GM06990 (cell line): ENCODE results near the gene COASY.
"Not testable (repeated sequence)": the region's sequence is repeated elsewhere in the genome, so short reads cannot be mapped to it uniquely, and the experiment has no call there.

Source experiments
- DNase-seq: peaks from one replicate; pipeline ENCODE4 v3.0.0-alpha.2; 2011; ENCODE audit not compliant: insufficient read length; ENCODE audit errors: extremely low read depth
- H3K27me3 ChIP-seq: replicated peaks from 2 replicates; pipeline ENCODE4 v1.6.0; 2011; ENCODE audit warnings: low read length; ENCODE audit not compliant: control insufficient read depth, insufficient read depth
- H3K36me3 ChIP-seq: 2 replicates; pipeline ENCODE4 v1.5.1; 2011; ENCODE audit warnings: low read length; ENCODE audit not compliant: control insufficient read depth, insufficient read depth
- H3K4me3 ChIP-seq: replicated peaks from 2 replicates; pipeline ENCODE4 v1.5.1; 2011; ENCODE audit warnings: low read depth, mild to moderate bottlenecking, control low read depth, low read length
- TF ChIP-seq, protein P1 (sequence below): IDR thresholded peaks from 2 replicates; pipeline ENCODE4 v1.5.1; 2011; ENCODE audit warnings: low read length, control low read depth, mild to moderate bottlenecking, inconsistent platforms; ENCODE audit not compliant: insufficient read depth, poor library complexity, severe bottlenecking

Gene COASY

GRCh38 chr17:42547001-42547461 lies 14.9 kb upstream of the COASY start:
- H3K36me3 ChIP-seq = peaks cover 9% of the 10 kb centered on the region
- H3K27me3 ChIP-seq = no peaks in the 10 kb centered on the region
- H3K4me3 ChIP-seq = no peak overlapping the region
- DNase-seq = no peak
- TF ChIP-seq, protein P1, sequence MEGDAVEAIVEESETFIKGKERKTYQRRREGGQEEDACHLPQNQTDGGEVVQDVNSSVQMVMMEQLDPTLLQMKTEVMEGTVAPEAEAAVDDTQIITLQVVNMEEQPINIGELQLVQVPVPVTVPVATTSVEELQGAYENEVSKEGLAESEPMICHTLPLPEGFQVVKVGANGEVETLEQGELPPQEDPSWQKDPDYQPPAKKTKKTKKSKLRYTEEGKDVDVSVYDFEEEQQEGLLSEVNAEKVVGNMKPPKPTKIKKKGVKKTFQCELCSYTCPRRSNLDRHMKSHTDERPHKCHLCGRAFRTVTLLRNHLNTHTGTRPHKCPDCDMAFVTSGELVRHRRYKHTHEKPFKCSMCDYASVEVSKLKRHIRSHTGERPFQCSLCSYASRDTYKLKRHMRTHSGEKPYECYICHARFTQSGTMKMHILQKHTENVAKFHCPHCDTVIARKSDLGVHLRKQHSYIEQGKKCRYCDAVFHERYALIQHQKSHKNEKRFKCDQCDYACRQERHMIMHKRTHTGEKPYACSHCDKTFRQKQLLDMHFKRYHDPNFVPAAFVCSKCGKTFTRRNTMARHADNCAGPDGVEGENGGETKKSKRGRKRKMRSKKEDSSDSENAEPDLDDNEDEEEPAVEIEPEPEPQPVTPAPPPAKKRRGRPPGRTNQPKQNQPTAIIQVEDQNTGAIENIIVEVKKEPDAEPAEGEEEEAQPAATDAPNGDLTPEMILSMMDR = no peak

DNA sequence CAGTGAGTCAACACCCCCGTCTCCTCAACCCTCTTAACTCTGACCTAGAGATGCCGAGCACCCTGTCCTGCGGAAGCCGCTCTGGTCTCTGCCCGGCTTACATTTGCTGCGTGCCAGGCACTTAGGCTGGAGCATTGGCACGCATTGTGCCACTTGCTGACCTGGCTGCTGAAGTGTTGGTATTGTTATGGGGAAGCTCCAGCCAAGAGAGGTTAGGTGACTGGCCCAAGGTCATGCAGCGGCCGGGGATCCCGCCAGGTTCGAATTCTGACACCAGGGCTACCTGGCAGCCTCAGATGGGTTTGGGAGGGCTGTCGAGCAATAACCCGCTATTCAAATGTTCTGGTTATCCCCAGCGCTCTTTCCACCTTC lies 14.3 kb upstream of the COASY start:
- no peak for DNase-seq
- no peaks in the 10 kb centered on the region for H3K27me3 ChIP-seq
- TF ChIP-seq, protein P1 = no peak
- peak overlapping the region; percentile 61 for H3K4me3 ChIP-seq
- peaks cover 8% of the 10 kb centered on the region for H3K36me3 ChIP-seq

DNA sequence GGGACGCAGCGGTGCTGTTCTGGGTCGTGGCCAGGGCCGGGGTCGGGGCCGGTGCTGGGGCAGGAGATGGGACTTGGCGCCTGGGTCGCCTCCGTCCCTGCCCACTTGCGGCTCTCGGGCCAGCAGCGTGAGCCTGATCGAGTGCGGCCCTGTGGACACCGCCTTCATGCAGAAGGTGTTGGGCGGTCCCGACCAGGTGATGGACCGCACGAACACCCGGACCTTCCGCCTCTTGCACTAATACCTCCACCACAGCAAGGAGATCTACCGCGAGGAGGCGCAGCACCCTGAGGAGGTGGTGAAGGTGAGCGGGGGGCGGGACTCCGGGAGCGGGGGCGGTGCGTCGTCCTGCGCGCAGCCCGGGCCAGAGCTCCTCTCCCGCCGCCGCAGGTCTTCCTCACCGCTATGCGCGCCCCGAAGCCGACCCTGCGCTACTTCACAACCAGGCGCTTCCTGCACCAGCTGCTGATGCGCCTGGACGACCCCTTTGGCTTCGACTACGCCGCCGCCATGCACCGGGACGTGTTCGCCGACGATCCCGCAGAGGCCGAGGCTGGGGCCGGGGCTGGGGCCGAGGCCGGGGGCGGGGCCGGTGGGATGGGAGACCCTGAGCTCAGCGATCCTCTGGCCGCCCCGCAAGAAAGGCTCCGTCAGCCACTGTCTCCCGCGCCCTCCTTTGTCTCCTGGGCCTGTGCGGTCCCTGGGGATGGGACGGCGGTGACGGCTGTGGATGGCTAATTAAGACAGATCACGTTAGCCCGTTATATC lies 13.7 kb upstream of the COASY start:
- Histone ChIP-seq H3K4me3 (peak overlapping the region; percentile 61), H3K36me3 (peaks cover 4% of the 10 kb centered on the region), H3K27me3 (no peaks in the 10 kb centered on the region)
- TF ChIP-seq, protein P1 = peak; percentile 81
- DNase-seq = peak; percentile 88

GRCh38 chr17:42548993-42549755 lies 12.8 kb upstream of the COASY start:
- DNase-seq = no peak
- no peaks in the 10 kb centered on the region for H3K27me3 ChIP-seq
- peak overlapping the region; percentile 61; the same call in 1 of the 2 replicates for H3K4me3 ChIP-seq
- peaks cover 2% of the 10 kb centered on the region for H3K36me3 ChIP-seq
- TF ChIP-seq, protein P1 = no peak

- H3K4me3 ChIP-seq = peak within 1 kb of the TSS; percentile 99
- not testable (repeated sequence) for H3K27me3 ChIP-seq, DNase-seq, H3K36me3 ChIP-seq
Observed at GRCh38 chr17:42552736-42553135, 9.2 kb upstream of the COASY start, which contains the start of gene HSD17B1. TSS of gene HSD17B1 (plus strand) at chr17:42552923. CDS start at chr17:42552934, 11 bp downstream.

DNA sequence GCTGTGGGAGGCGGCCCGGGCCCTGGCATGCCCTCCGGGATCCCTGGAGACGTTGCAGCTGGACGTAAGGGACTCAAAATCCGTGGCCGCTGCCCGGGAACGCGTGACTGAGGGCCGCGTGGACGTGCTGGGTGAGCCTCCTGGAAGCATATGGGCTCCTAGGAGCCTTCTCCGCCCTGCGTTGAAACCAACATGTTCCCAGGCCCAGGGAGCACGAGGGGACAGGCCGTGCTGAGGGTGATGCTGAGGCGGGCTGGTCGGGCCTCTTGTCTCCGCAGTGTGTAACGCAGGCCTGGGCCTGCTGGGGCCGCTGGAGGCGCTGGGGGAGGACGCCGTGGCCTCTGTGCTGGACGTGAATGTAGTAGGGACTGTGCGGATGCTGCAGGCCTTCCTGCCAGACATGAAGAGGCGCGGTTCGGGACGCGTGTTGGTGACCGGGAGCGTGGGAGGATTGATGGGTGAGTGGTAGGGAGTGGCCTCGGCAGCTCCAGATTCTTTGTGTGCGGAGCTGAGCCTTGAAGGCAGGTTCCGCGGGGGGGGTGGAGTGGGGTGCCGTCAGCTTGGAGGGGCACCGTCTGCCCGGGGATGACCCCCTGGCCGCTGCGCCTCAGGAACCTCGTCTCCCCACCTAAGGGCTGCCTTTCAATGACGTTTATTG lies 8.7 kb upstream of the COASY start:
- Histone ChIP-seq H3K4me3 (peak overlapping the region; percentile 99; the same call in 1 of the 2 replicates), H3K27me3 (no peaks in the 10 kb centered on the region), H3K36me3 (no peaks in the 10 kb centered on the region; the same call in 1 of the 2 replicates)
- no peak for DNase-seq
- TF ChIP-seq, protein P1 = no peak
